ENCODE results near the gene MYO9A.

GRCh38 chr15:72139667-72140066, 21.7 kb upstream of the MYO9A start:
- TF ChIP-seq CTCF (tag by site-specific recombination; IDR thresholded peaks at IDR 0.05), result no peak
- no peak for TF ChIP-seq ZNF18 (tag by site-specific recombination; IDR thresholded peaks at IDR 0.05)
- no peak for TF ChIP-seq ZNF777 (tag by site-specific recombination; IDR thresholded peaks at IDR 0.05; ENCODE audit: borderline replicate concordance)
- no peak for TF ChIP-seq ZNF76 (tag by site-specific recombination; IDR thresholded peaks at IDR 0.05; ENCODE audit: borderline replicate concordance, low read depth)
- no peak for TF ChIP-seq HOXC10 (CRISPR knock-in tag; IDR thresholded peaks at IDR 0.05)
- TF ChIP-seq, protein P1, sequence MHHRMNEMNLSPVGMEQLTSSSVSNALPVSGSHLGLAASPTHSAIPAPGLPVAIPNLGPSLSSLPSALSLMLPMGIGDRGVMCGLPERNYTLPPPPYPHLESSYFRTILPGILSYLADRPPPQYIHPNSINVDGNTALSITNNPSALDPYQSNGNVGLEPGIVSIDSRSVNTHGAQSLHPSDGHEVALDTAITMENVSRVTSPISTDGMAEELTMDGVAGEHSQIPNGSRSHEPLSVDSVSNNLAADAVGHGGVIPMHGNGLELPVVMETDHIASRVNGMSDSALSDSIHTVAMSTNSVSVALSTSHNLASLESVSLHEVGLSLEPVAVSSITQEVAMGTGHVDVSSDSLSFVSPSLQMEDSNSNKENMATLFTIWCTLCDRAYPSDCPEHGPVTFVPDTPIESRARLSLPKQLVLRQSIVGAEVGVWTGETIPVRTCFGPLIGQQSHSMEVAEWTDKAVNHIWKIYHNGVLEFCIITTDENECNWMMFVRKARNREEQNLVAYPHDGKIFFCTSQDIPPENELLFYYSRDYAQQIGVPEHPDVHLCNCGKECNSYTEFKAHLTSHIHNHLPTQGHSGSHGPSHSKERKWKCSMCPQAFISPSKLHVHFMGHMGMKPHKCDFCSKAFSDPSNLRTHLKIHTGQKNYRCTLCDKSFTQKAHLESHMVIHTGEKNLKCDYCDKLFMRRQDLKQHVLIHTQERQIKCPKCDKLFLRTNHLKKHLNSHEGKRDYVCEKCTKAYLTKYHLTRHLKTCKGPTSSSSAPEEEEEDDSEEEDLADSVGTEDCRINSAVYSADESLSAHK (tag by site-specific recombination; IDR thresholded peaks at IDR 0.05), result no peak
- no peak for TF ChIP-seq REST (tag by site-specific recombination; IDR thresholded peaks at IDR 0.05)
